ENCODE measurements around the gene PDE9A.

The PDE9A gene

DNA sequence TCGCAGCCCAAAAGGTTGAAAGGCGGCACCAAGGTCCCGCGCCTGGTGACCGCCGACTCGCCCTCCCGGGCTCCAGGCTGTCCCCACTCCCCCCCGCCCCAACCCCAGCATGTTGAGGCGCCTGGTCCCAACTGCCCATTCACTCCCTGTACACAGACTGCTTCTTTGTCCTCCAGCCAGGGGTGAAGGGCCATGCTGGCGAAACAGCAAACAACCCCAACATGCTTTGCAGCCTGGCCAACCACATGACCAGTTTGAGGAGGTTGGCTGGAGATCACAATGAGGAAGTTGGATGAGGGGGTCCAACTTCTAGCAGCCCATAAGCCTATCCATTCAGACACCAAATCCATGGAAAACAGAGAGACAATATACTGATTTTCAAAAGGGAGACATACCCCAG is 13.5 kb downstream of the PDE9A start:
- H2BK120ac ChIP-seq (ENCODE audit: insufficient read depth, low read length, poor library complexity): no peak overlapping the region
- H3K4me1 ChIP-seq (ENCODE audit: control insufficient read depth in 1 of 2, insufficient read depth in 2 of 2, low read length in 2 of 2): no peaks in the 10 kb centered on the region
- peaks cover 9 to 18% of the 10 kb centered on the region in 2 experiments for H3K36me3 ChIP-seq (ENCODE audit: control insufficient read depth in 1 of 2, insufficient read depth in 2 of 2, low read length in 2 of 2)
- H3K18ac ChIP-seq (ENCODE audit: low read length): no peak overlapping the region
- H3K79me2 ChIP-seq (ENCODE audit: control insufficient read depth, insufficient read depth, low read length, poor library complexity): no peaks in the 10 kb centered on the region
- H2BK5ac ChIP-seq (ENCODE audit: low read depth, low read length, poor library complexity): no peak overlapping the region
- H3K9me3 ChIP-seq (ENCODE audit: insufficient read depth, low read depth, low read length): peaks cover 16% of the 10 kb centered on the region
- no CpG with 5 or more reads among the region's 11 CpGs for WGBS (ENCODE audit: extremely low coverage, insufficient coverage, insufficient read length)
- H4K8ac ChIP-seq (ENCODE audit: low read depth, low read length): no peak overlapping the region
- no peak overlapping the region for H3K4ac ChIP-seq (ENCODE audit: low read depth, low read length)
- no peak overlapping the region for H3K4me2 ChIP-seq (ENCODE audit: low read length)
- H3K14ac ChIP-seq (ENCODE audit: low read length): no peak overlapping the region
- DNase-seq: no peak
- no peak overlapping the region for H3K9ac ChIP-seq (ENCODE audit: low read length)
- no peak overlapping the region for H2AK5ac ChIP-seq (ENCODE audit: low read length)
- no peak overlapping the region for H2AFZ ChIP-seq (ENCODE audit: insufficient read depth, low read length, poor library complexity)
- H3K27ac ChIP-seq (ENCODE audit: low read depth, low read length): no peak overlapping the region
- no peak overlapping the region for H4K12ac ChIP-seq (ENCODE audit: low read depth, low read length)
- H3K27me3 ChIP-seq (ENCODE audit: insufficient read depth, low read length): no peaks in the 10 kb centered on the region
- no peak overlapping the region for H3K4me3 ChIP-seq (ENCODE audit: low read depth, low read length)
- H4K91ac ChIP-seq (ENCODE audit: low read depth, low read length): no peak overlapping the region
- no peak overlapping the region for H2BK12ac ChIP-seq (ENCODE audit: low read length)
- no peak overlapping the region for H3K23ac ChIP-seq (ENCODE audit: low read length)
- H3K79me1 ChIP-seq (ENCODE audit: low read length): no peaks in the 10 kb centered on the region

DNA sequence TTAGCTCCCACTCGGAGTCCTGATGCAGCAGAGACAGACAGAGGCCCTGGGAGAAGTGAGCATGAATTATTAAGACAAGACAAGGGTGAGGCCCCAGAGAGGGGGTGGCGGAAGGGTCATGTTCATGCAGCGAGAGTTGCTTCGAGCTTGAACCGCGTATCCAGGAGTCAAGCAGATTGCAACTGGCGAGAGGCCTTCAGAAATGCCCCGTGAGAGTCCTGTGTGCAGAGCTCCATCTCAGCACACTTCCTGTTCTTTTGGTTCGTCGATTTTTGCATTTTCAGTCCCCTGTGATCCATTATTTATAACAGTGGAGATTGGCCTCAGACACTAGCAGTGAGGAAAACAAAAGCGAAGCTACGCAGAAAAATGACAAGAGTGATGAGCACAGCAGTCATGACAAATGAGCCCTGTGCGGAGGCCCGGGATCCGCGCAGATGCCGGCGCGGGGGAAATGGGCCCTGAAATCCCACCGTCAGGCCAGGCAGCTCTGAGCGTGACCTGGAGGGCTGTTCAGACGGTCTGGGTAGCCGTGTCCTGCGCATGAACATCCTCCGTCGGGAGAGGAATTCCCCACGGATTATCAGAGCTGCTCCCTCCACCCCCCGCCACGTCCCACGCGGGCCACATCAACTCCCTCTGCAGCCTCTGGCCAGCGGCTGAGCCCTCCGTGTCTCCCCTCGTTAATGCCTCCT is 15.0 kb downstream of the PDE9A start:
- Histone ChIP-seq H3K4me3 (ENCODE audit: low read depth, low read length) (no peak overlapping the region), H2BK120ac (ENCODE audit: insufficient read depth, low read length, poor library complexity) (no peak overlapping the region), H4K12ac (ENCODE audit: low read depth, low read length) (no peak overlapping the region), H3K27ac (ENCODE audit: low read depth, low read length) (no peak overlapping the region), H2BK12ac (ENCODE audit: low read length) (no peak overlapping the region), H2AFZ (ENCODE audit: insufficient read depth, low read length, poor library complexity) (no peak overlapping the region), H3K9ac (ENCODE audit: low read length) (no peak overlapping the region), H3K23ac (ENCODE audit: low read length) (no peak overlapping the region), H3K18ac (ENCODE audit: low read length) (no peak overlapping the region), H3K79me1 (ENCODE audit: low read length) (no peaks in the 10 kb centered on the region), H3K79me2 (ENCODE audit: control insufficient read depth, insufficient read depth, low read length, poor library complexity) (no peaks in the 10 kb centered on the region), H3K9me3 (ENCODE audit: insufficient read depth, low read depth, low read length) (peaks cover 6% of the 10 kb centered on the region), H3K4me1 (ENCODE audit: control insufficient read depth in 1 of 2, insufficient read depth in 2 of 2, low read length in 2 of 2) (peaks cover 5 to 7% of the 10 kb centered on the region in 2 experiments), H4K91ac (ENCODE audit: low read depth, low read length) (no peak overlapping the region), H3K27me3 (ENCODE audit: insufficient read depth, low read length) (no peaks in the 10 kb centered on the region), H2BK5ac (ENCODE audit: low read depth, low read length, poor library complexity) (no peak overlapping the region), H3K14ac (ENCODE audit: low read length) (no peak overlapping the region), H2AK5ac (ENCODE audit: low read length) (no peak overlapping the region), H3K4ac (ENCODE audit: low read depth, low read length) (no peak overlapping the region), H3K4me2 (ENCODE audit: low read length) (no peak overlapping the region), H3K36me3 (ENCODE audit: control insufficient read depth in 1 of 2, insufficient read depth in 2 of 2, low read length in 2 of 2) (peaks cover 2 to 7% of the 10 kb centered on the region in 2 experiments), H4K8ac (ENCODE audit: low read depth, low read length) (no peak overlapping the region)
- no peak for DNase-seq
- no CpG with 5 or more reads among the region's 34 CpGs for WGBS (ENCODE audit: extremely low coverage, insufficient coverage, insufficient read length)

DNA sequence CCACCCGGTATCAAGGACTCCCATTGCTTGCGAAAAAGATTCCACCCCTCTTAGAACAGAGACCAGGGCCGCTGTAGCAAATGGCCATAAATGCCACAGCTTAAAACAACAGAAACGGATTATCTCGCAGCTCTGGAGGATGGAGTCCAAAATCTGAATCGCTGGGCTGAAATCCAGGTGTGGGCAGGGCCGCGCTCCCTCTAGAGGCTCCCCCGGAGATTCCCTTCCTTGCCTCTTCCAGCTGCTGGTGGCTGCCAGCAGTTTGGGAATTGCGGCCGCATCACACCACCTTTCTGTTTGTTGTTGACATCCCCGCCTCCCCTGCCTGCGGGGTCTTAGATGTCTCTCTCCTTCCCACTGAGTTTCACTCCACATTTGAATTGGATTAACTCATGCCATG is 15.6 kb downstream of the PDE9A start:
- H2AFZ ChIP-seq (ENCODE audit: insufficient read depth, low read length, poor library complexity): no peak overlapping the region
- no peak overlapping the region for H2AK5ac ChIP-seq (ENCODE audit: low read length)
- no peaks in the 10 kb centered on the region for H3K79me1 ChIP-seq (ENCODE audit: low read length)
- peaks cover 2 to 7% of the 10 kb centered on the region in 2 experiments for H3K36me3 ChIP-seq (ENCODE audit: control insufficient read depth in 1 of 2, insufficient read depth in 2 of 2, low read length in 2 of 2)
- no peak overlapping the region for H4K8ac ChIP-seq (ENCODE audit: low read depth, low read length)
- H3K4me2 ChIP-seq (ENCODE audit: low read length): no peak overlapping the region
- no peak overlapping the region for H2BK120ac ChIP-seq (ENCODE audit: insufficient read depth, low read length, poor library complexity)
- H3K4me3 ChIP-seq (ENCODE audit: low read depth, low read length): no peak overlapping the region
- no peaks in the 10 kb centered on the region for H3K79me2 ChIP-seq (ENCODE audit: control insufficient read depth, insufficient read depth, low read length, poor library complexity)
- H3K9me3 ChIP-seq (ENCODE audit: insufficient read depth, low read depth, low read length): peaks cover 6% of the 10 kb centered on the region
- H3K27me3 ChIP-seq (ENCODE audit: insufficient read depth, low read length): no peaks in the 10 kb centered on the region
- H3K9ac ChIP-seq (ENCODE audit: low read length): no peak overlapping the region
- H2BK5ac ChIP-seq (ENCODE audit: low read depth, low read length, poor library complexity): no peak overlapping the region
- no peak overlapping the region for H2BK12ac ChIP-seq (ENCODE audit: low read length)
- DNase-seq: peak in 1 of 2 donors; percentile 3
- WGBS (ENCODE audit: extremely low coverage, insufficient coverage, insufficient read length): no CpG with 5 or more reads among the region's 13 CpGs
- peaks cover 7 to 10% of the 10 kb centered on the region in 2 experiments for H3K4me1 ChIP-seq (ENCODE audit: control insufficient read depth in 1 of 2, insufficient read depth in 2 of 2, low read length in 2 of 2)
- H4K91ac ChIP-seq (ENCODE audit: low read depth, low read length): no peak overlapping the region
- H4K12ac ChIP-seq (ENCODE audit: low read depth, low read length): no peak overlapping the region
- no peak overlapping the region for H3K23ac ChIP-seq (ENCODE audit: low read length)
- no peak overlapping the region for H3K14ac ChIP-seq (ENCODE audit: low read length)
- H3K4ac ChIP-seq (ENCODE audit: low read depth, low read length): no peak overlapping the region
- no peak overlapping the region for H3K18ac ChIP-seq (ENCODE audit: low read length)
- no peak overlapping the region for H3K27ac ChIP-seq (ENCODE audit: low read depth, low read length)

DNA sequence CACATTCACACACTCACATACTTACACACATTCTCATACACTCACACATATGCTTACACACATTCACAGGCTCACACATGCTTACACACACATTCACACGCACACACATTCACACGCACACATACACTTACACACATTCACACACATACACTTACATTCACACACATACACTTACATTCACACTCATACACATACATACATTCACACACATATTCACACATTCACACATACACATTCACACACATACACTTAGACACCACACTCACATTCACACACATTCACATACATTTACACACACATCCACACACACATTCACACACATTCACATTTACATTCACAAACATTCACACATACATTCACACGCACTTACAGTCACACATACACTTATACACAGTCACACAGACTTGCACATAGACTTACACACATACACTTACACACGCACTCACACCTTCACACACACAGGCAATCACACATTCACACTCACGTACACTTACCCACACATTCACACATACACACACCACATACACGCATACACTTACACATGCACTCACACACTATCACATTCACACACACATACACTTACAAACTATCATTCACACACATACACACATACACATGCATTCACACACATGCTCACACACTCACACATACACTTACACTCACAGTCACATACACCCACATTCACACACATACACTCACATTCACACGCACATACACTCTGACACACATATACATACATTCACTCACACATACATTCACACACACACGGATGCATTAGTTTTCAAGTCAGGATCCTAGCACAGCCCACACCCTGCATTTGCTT is 16.8 kb downstream of the PDE9A start:
- H2BK120ac ChIP-seq (ENCODE audit: insufficient read depth, low read length, poor library complexity): no peak overlapping the region
- H3K14ac ChIP-seq (ENCODE audit: low read length): no peak overlapping the region
- no peak overlapping the region for H4K12ac ChIP-seq (ENCODE audit: low read depth, low read length)
- no peak for DNase-seq
- H2BK12ac ChIP-seq (ENCODE audit: low read length): no peak overlapping the region
- H3K18ac ChIP-seq (ENCODE audit: low read length): no peak overlapping the region
- 100% methylated on average over 3 of the region's 8 CpGs for WGBS (ENCODE audit: extremely low coverage, insufficient coverage, insufficient read length)
- H4K91ac ChIP-seq (ENCODE audit: low read depth, low read length): no peak overlapping the region
- peaks cover 10 to 11% of the 10 kb centered on the region in 2 experiments for H3K4me1 ChIP-seq (ENCODE audit: control insufficient read depth in 1 of 2, insufficient read depth in 2 of 2, low read length in 2 of 2)
- H3K4me2 ChIP-seq (ENCODE audit: low read length): no peak overlapping the region
- no peak overlapping the region for H4K8ac ChIP-seq (ENCODE audit: low read depth, low read length)
- no peak overlapping the region for H3K27ac ChIP-seq (ENCODE audit: low read depth, low read length)
- no peak overlapping the region for H3K4ac ChIP-seq (ENCODE audit: low read depth, low read length)
- no peak overlapping the region for H2BK5ac ChIP-seq (ENCODE audit: low read depth, low read length, poor library complexity)
- H3K27me3 ChIP-seq (ENCODE audit: insufficient read depth, low read length): no peaks in the 10 kb centered on the region
- no peak overlapping the region for H3K9ac ChIP-seq (ENCODE audit: low read length)
- peaks cover 2 to 7% of the 10 kb centered on the region in 2 experiments for H3K36me3 ChIP-seq (ENCODE audit: control insufficient read depth in 1 of 2, insufficient read depth in 2 of 2, low read length in 2 of 2)
- peak overlapping the region; percentile 87 for H3K23ac ChIP-seq (ENCODE audit: low read length)
- peaks cover 4% of the 10 kb centered on the region for H3K9me3 ChIP-seq (ENCODE audit: insufficient read depth, low read depth, low read length)
- H2AK5ac ChIP-seq (ENCODE audit: low read length): no peak overlapping the region
- H3K79me1 ChIP-seq (ENCODE audit: low read length): no peaks in the 10 kb centered on the region
- no peak overlapping the region for H2AFZ ChIP-seq (ENCODE audit: insufficient read depth, low read length, poor library complexity)
- no peaks in the 10 kb centered on the region for H3K79me2 ChIP-seq (ENCODE audit: control insufficient read depth, insufficient read depth, low read length, poor library complexity)
- H3K4me3 ChIP-seq (ENCODE audit: low read depth, low read length): no peak overlapping the region

Data from trophoblast cell (in vitro differentiated cells and primary cell).